ENCODE results near the gene CALN1.

CALN1 gene

GRCh38 chr7:72187179-72187578 is 225.0 kb downstream of the CALN1 start:
- Histone ChIP-seq H3K36me3 (ENCODE audit: control insufficient read depth, insufficient read depth, low read length) (no peaks in the 10 kb centered on the region), H3K4me3 (replicated peaks; ENCODE audit: low read depth, low read length) (no peak overlapping the region), H3K27me3 (replicated peaks; ENCODE audit: control insufficient read depth, insufficient read depth, low read length) (no peaks in the 10 kb centered on the region)
- DNase-seq (ENCODE audit: extremely low read depth, insufficient read length), result no peak
- TF ChIP-seq CTCF (IDR thresholded peaks at IDR 0.05; ENCODE audit: insufficient read depth, low read length, poor library complexity, severe bottlenecking), result no peak

- Histone ChIP-seq H3K4me3 (replicated peaks; ENCODE audit: low read depth, low read length) (no peak overlapping the region), H3K27me3 (replicated peaks; ENCODE audit: control insufficient read depth, insufficient read depth, low read length) (no peaks in the 10 kb centered on the region), H3K36me3 (ENCODE audit: control insufficient read depth, insufficient read depth, low read length) (no peaks in the 10 kb centered on the region)
- DNase-seq (ENCODE audit: extremely low read depth, insufficient read length), result no peak
- peak; percentile 34 for TF ChIP-seq CTCF (IDR thresholded peaks at IDR 0.05; ENCODE audit: insufficient read depth, low read length, poor library complexity, severe bottlenecking)
Observed at GRCh38 chr7:72183835-72184234, 228.3 kb downstream of the CALN1 start.

GRCh38 chr7:72182036-72182435 is 230.1 kb downstream of the CALN1 start:
- H3K4me3 ChIP-seq (replicated peaks; ENCODE audit: low read depth, low read length), result no peak overlapping the region
- no peaks in the 10 kb centered on the region for H3K36me3 ChIP-seq (ENCODE audit: control insufficient read depth, insufficient read depth, low read length)
- no peak for TF ChIP-seq CTCF (IDR thresholded peaks at IDR 0.05; ENCODE audit: insufficient read depth, low read length, poor library complexity, severe bottlenecking)
- no peaks in the 10 kb centered on the region for H3K27me3 ChIP-seq (replicated peaks; ENCODE audit: control insufficient read depth, insufficient read depth, low read length)
- DNase-seq (ENCODE audit: extremely low read depth, insufficient read length), result no peak

- TF ChIP-seq CTCF (IDR thresholded peaks at IDR 0.05; ENCODE audit: insufficient read depth, low read length, poor library complexity, severe bottlenecking), result no peak
- Histone ChIP-seq H3K27me3 (replicated peaks; ENCODE audit: control insufficient read depth, insufficient read depth, low read length) (no peaks in the 10 kb centered on the region), H3K36me3 (ENCODE audit: control insufficient read depth, insufficient read depth, low read length) (no peaks in the 10 kb centered on the region), H3K4me3 (replicated peaks; ENCODE audit: low read depth, low read length) (no peak overlapping the region)
- DNase-seq (ENCODE audit: extremely low read depth, insufficient read length), result no peak
Observed at GRCh38 chr7:72176875-72177274, 235.3 kb downstream of the CALN1 start.

GRCh38 chr7:72170475-72170874 is 241.7 kb downstream of the CALN1 start:
- TF ChIP-seq CTCF (IDR thresholded peaks at IDR 0.05; ENCODE audit: insufficient read depth, low read length, poor library complexity, severe bottlenecking), result no peak
- H3K4me3 ChIP-seq (replicated peaks; ENCODE audit: low read depth, low read length), result no peak overlapping the region
- DNase-seq (ENCODE audit: extremely low read depth, insufficient read length), result peak; percentile 35
- H3K36me3 ChIP-seq (ENCODE audit: control insufficient read depth, insufficient read depth, low read length), result no peaks in the 10 kb centered on the region
- no peaks in the 10 kb centered on the region for H3K27me3 ChIP-seq (replicated peaks; ENCODE audit: control insufficient read depth, insufficient read depth, low read length)

- DNase-seq (ENCODE audit: extremely low read depth, insufficient read length), result no peak
- H3K4me3 ChIP-seq (replicated peaks; ENCODE audit: low read depth, low read length), result no peak overlapping the region
- no peak for TF ChIP-seq CTCF (IDR thresholded peaks at IDR 0.05; ENCODE audit: insufficient read depth, low read length, poor library complexity, severe bottlenecking)
- H3K36me3 ChIP-seq (ENCODE audit: control insufficient read depth, insufficient read depth, low read length), result no peaks in the 10 kb centered on the region
- H3K27me3 ChIP-seq (replicated peaks; ENCODE audit: control insufficient read depth, insufficient read depth, low read length), result no peaks in the 10 kb centered on the region
Observed at GRCh38 chr7:72163271-72163670, 248.9 kb downstream of the CALN1 start.

All from GM06990 (cell line).